NCI-H2171 (cell line): Measurements from ENCODE around the gene SETX.
A peak's percentile ranks its signal among the peaks of the same experiment; 100 is the strongest.
"Not testable (repeated sequence)": the region's sequence is repeated elsewhere in the genome, so short reads cannot be mapped to it uniquely, and the experiment has no call there.

Experiments used
- DNase-seq: peaks from one replicate; lab custom pipeline; 2025; lab: John Stamatoyannopoulos, UW

The SETX gene

DNA sequence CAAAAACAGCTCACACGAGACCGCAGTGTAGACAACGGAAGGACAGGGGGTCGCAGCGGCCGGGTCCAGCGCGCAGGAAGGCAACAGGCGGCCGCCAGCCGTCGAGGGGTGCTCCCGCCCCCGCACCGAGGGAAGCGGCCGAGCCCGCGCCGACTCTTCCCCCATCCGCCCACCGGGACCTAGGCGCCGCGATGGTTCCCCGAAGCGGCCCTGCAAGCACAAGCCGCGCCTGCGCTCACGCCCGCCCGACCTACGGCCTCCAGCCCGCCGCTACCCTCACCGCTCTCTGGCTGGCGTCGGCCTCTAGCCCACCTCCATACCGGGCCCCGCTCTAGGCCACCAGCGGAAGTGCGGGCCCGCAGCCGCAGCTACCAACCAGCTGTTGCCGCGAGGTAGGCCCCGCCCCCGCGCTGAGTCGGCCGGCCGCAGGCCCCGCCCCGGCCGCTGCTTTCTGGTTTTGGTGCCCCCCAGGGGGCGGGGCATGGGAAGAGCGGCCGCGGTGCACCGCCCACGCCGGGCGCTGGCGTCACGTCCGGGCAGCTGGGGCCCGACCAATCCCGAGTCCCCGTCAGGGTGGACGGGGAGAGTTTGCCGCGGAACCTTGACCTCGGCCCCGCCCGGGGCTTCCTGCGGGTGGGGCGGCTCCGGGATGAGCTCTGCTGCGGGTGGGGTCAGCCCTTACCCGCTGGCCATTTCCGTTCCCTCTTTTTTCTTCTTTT lies at the start of gene SETX:
Gene SETX (minus strand): TSS at position 350 of the 719 bp plus-strand sequence. CDS start 5,558 bp downstream, outside the sequence.
- peak; percentile 99 for DNase-seq

DNA sequence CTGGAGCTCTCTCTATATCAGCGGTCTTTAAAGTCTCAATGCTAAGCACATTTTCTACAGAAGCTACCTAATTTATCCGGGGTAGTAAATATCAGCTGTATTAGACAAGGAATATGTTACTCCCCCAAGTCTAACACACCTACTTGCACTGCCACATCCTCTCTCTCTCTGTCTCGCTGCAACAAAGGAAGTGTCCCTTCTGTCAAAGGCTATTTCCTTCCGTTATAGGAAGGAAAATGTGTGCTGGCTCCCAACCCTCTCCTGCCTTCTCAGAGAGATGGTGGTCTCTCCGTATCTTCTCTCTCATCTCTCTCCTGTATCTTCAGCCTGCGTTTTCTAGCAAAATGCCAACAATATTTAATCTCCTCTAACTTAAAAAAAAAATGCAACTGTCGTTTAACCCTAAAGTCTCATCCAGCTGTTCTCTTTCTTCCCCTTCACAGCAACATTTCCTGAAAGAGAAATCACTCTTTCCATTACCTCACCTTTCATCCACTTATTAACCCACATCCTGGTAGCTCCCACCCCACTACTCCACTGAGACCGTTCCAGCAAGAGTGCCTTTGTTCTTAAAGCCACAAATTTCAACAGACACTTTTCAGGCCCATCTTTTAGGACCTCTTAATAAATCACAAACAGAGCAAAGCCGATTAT lies 49.6 kb upstream of the SETX start:
- DNase-seq = no peak

- no peak for DNase-seq
Observed at GRCh38 chr9:132401824-132402223, 47.0 kb upstream of the SETX start.

- DNase-seq = no peak
Observed at GRCh38 chr9:132395560-132395959, 40.8 kb upstream of the SETX start.

DNA sequence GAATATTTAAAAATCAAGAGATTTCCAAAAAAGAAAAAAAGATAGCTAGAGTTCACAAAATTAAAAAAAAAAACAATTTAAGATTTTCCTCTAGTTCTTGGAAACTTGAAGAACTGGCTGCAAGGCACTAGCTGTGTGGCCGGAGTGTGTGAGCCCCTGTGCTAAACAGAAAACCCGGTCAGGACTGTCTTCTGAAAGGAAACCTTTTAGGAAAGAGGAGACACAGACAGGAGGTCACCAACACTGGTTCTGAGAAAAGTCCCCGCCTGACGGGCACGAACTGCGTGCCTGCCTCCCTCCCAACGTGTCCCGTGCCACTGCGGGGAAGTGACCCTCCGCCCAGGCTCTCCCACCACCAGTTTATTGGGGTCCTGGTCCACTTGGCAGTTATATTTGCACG lies 36.7 kb upstream of the SETX start:
- DNase-seq = no peak

DNA sequence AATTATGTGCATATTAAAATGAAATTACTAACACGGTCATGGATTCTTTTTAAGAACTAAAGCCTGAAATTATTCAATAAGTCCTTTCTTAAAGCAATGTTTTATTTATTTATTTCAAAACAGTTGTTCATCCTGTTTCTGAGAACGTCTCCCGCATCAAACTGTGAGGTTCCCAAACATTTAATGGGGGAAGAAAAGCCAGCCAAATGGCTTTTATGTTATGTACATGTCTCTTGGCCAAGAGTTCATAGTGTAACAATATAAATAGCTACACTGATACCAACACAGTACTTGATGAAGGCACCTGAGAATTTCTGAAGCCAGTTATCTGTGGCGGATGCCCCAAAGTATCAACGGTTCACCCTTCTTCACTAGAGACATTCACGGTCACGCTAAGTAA lies 36.2 kb upstream of the SETX start:
- no peak for DNase-seq

- no peak for DNase-seq
Observed at GRCh38 chr9:132387133-132387532, 32.3 kb upstream of the SETX start.

GRCh38 chr9:132384376-132384775 lies 29.6 kb upstream of the SETX start:
- DNase-seq = no peak

DNA sequence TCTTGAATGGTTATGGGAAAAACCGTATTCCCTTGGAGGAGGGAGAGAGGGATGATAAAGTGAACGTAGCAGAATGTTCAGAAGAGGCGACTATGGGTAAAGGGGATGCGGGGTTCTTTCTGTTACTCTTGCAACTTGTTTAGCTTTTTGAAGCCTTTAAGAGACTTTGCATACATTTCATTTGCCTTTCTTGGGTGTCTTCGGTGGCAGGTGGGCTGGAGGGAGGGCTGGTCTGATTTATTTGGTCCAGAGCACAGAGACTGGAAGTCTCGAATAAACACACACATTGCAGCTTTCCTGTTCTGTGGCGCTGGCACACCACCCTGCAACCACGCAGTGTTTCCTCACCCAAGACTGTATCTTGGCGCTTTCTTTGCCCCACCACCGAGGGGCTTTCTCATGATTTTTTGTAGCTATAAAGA lies 28.7 kb upstream of the SETX start:
- no peak for DNase-seq

GRCh38 chr9:132381966-132382541 lies 27.3 kb upstream of the SETX start:
- DNase-seq = no peak

GRCh38 chr9:132378416-132378815 lies 23.6 kb upstream of the SETX start:
- not testable (repeated sequence) for DNase-seq

DNA sequence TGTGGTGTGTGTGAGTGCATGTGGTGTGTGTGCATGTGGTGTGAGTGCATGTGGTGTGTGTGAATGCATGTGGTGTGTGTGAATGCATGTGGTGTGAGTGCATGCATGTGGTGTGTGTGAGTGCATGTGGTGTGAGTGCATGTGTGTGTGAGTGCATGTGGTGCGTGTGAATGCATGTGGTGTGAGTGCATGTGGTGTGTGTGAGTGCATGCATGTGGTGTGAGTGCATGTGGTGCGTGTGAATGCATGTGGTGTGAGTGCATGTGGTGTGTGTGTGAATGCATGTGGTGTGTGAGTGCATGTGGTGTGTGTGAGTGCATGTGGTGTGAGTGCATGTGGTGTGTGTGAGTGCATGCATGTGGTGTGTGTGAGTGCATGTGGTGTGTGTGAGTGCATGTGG lies 23.0 kb upstream of the SETX start:
- not testable (repeated sequence) for DNase-seq

DNA sequence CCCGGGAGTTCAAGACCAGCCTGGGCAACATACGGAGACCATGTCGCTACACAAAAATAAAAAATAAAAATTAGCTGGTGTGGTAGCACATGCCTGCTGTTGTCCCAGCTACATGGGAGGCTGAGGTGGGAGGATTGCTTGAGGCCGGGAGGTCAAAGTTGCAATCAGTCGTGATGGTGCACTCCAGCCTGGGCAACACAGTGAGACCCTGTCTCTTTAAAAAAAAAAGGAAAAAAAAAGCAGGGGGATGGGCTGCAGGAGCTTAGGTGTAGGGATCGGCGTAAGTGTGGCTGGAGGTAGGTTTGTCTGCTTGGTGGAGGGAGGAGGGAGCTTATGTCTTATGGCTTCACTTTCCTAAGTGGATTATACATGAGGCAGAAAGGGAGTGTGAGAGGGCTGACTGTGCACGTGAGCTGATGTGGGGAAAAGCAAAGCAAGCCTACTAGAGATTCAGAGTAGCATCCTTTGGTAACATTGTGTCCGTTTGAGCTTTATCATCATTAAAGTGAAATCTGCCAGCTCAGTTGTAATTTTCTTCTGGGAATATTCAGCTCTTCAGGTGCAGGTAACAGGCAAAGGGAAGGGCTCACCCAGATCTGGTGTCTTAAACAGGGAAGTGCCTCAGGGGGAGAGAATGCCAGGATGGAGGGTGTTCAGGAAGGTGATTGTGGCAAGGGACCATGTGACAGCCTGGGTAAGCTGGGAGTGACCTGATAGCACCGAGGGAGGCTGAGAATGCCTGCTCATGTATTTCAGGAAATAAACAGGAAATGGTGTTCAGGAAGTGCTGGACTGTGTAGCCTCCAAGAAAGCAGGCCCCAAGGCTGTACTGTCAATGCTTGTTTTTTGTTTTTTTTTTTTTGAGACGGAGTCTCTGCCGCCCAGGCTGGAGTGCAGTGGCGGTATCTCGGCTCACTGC lies 17.6 kb upstream of the SETX start:
- no peak for DNase-seq

- no peak for DNase-seq
Observed at GRCh38 chr9:132370592-132370991, 15.8 kb upstream of the SETX start.

GRCh38 chr9:132369421-132369820 lies 14.6 kb upstream of the SETX start:
- DNase-seq = no peak

- no peak for DNase-seq
Observed at GRCh38 chr9:132367613-132368313, 13.0 kb upstream of the SETX start.

GRCh38 chr9:132366481-132366880 lies 11.7 kb upstream of the SETX start:
- DNase-seq = no peak

DNA sequence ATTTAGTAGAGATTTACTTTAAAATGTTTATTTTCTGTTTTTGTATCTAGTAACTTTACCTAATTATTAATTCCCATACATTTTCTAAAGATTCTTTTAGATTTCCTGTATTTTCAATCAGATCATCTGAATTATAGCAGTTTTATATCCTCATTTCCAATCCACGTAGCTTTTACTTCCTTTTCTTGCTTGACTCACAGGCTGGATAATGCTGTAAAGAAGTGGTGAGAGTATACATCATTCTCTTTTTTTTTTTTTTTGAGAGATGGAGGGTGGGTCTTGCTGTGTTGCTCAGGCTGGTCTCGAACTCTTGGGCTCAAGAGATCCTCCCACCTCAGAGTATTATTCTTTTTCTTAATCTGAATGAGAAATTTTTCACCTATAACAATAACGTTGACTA lies 11.2 kb upstream of the SETX start:
- DNase-seq = no peak

- DNase-seq = no peak
Observed at GRCh38 chr9:132364068-132364467, 9.3 kb upstream of the SETX start.

- no peak for DNase-seq
Observed at GRCh38 chr9:132357764-132358163, 3.0 kb upstream of the SETX start.

- no peak for DNase-seq
Observed at GRCh38 chr9:132356324-132356924, 1.6 kb upstream of the SETX start.
